ENCODE measurements around the gene DNAJA1.

The DNAJA1 gene

DNA sequence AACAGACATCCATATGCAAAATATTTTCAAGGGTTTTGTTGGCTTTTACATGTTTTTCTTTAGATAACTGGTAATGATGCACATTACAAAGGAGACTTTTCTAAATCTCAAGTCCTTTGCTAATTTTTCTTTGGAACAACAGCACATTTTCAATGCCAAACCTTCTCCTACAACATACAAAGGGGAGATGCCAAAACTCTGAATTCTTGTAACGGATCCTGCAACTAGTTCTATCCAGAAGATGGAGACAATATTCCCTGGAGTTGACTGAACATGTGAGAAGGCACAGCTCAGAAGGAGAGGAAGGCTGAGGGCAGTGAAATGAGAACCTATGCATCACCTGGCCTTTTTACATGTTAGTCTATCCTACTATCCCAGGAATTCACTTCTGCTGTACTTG, 21.0 kb downstream of the DNAJA1 start:
- TF ChIP-seq CTCF (IDR thresholded peaks at IDR 0.05) = no peak

- TF ChIP-seq CTCF (IDR thresholded peaks at IDR 0.05) = no peak
These were observed 23.0 kb downstream of the DNAJA1 start for GRCh38 chr9:33048054-33048465.

DNA sequence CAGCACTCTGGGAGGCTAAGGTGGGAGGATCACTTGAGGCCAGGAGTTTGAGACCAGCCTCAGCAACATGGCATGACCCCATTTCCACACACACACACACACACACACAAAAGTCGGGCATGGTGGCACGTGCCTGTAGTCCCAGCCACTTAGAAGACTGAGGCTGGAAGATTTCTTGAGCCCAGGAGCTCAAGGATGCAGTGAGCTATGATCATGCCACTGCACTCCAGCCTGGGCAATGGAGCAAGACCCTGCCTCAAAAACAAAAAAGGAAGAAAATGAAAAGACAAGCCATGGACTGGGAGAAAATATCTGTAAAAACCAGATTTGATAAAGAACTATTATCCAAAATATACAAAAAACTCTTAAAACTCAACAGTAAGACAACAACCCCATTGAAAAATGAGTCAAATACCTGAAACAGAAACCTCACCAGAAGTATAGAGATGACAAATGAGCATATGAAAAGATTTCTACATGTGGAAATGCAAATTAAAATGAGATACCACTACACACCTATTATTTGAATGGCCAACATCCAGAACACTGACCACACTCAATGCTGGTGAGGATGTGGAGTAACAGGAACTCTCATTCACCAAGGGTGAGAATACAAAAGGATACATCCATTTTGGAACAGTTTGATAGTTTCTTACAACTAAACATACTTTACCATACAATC, 24.7 kb downstream of the DNAJA1 start:
- TF ChIP-seq CTCF (IDR thresholded peaks at IDR 0.05) = no peak

- no peak for TF ChIP-seq CTCF (IDR thresholded peaks at IDR 0.05)
These were observed 26.1 kb downstream of the DNAJA1 start for GRCh38 chr9:33051144-33051543.

GRCh38 chr9:33065157-33066076, 40.3 kb downstream of the DNAJA1 start:
- TF ChIP-seq CTCF (IDR thresholded peaks at IDR 0.05) = no peak

DNA sequence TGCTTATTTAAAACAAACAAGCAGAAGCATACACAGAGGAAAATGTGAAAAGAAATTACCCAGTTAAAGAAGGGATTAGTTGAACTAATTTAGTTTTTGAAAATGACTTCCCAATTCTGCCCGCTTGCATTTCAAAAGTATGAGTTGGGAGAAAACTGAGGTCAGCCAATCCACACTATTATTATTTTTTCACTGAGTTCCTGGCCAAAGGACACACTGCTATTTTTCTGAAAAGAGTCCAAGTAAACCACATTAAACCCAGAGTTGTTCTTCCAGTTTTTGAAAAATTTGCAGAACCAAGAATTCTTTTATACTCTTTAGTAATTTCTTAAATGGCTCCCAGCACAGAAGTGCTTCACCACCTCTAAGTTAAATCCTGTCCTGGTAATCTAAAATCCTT, 43.9 kb downstream of the DNAJA1 start:
- no peak for TF ChIP-seq CTCF (IDR thresholded peaks at IDR 0.05)

DNA sequence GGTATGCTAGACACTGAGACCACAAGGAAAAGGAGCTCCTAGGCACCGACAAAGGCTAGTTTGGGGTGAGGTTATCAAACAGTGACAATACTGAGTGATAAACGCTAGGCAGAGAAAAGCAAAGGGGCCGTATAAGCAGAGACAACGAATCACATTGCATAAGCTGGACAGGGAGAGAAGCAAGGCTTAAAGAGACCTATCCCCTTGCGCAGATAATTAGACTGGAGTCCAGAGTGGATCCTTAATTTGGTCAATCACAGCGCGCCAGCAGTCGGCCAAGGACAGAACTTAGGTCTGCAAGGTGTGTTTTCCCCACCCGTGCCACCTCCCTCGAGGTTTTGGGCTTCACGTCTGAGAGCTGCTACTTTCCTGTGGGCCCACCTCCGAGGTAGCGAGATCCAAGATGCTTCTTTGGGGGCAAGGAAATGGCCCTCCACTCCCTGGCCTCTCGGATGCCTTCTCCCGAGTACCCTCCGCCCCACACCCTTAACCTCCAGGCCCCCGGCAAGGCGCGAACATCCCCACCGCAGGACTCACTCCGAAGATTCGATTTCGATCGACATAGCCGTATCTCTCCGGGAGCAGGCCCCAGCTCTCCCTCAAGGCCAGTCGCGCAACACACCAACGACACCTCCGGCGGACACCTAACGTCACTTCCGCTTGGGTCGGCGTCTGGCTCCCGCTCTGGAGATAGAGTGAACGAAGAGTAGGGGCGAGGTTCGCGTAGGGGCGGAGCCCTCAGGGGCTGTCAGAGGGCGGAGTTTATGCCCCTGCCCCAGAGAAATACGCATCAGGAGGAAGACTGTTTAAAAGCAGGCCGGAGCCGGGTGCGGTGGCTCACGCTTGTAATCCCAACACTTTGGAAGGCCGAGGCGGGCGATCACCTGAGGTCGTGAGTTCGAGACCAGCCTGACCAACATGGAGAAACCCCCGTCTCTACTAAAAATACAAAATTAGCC, 51.3 kb downstream of the DNAJA1 start, which contains the start of gene SMU1:
SMU1 (minus strand) TSS at position 629 of the 959 bp plus-strand sequence; CDS start at position 563, 66 bp downstream.
- no peak for TF ChIP-seq CTCF (IDR thresholded peaks at IDR 0.05)
